Keratinocyte (primary cell): ENCODE data around the gene CLCN2. TPM values are rescaled to one million over a fixed set of nuclear protein-coding genes. Genes with fewer than 3 reads are reported as not detected.

ENCODE experiments used
- DNase-seq: peaks from one replicate; pipeline ENCODE4 v3.0.0-alpha.2; 2011; ENCODE audit warnings: low read depth, missing footprints, low spot score
- FAIRE-seq: peaks from 2 replicates; lab custom pipeline; 2011; peaks lifted over from hg19 to GRCh38; lab: Jason Lieb, UNC
- H2AFZ ChIP-seq: 2 replicates; pipeline ENCODE4 v1.6.0; 2012; ENCODE audit warnings: low read length, control low read depth, inconsistent platforms; ENCODE audit not compliant: control insufficient read depth
- H3K27ac ChIP-seq: 2 replicates; pipeline ENCODE4 v1.5.1; 2011; ENCODE audit warnings: low read length; ENCODE audit not compliant: control insufficient read depth, insufficient read depth
- H3K27me3 ChIP-seq: 3 replicates; pipeline ENCODE4 v1.6.0; 2011; ENCODE audit warnings: low read length; ENCODE audit not compliant: control insufficient read depth, insufficient read depth; ENCODE audit errors: extremely low read depth
- H3K36me3 ChIP-seq, 2 experiments: 2 replicates in 1 of 2; 3 replicates in 1 of 2; pipeline ENCODE4 v1.5.1; 2011; ENCODE audit warnings: low read length in 2 of 2, mild to moderate bottlenecking in 1 of 2; ENCODE audit not compliant: control insufficient read depth in 2 of 2, insufficient read depth in 2 of 2; ENCODE audit errors: extremely low read depth in 1 of 2
- H3K4me1 ChIP-seq: 3 replicates; pipeline ENCODE4 v1.5.1; 2011; ENCODE audit warnings: low read length; ENCODE audit not compliant: control insufficient read depth, insufficient read depth; ENCODE audit errors: extremely low read depth
- H3K4me2 ChIP-seq: 3 replicates; pipeline ENCODE4 v1.6.0; 2011; ENCODE audit warnings: low read depth, low read length; ENCODE audit not compliant: control insufficient read depth, insufficient read depth; ENCODE audit errors: extremely low read depth
- H3K4me3 ChIP-seq, 3 experiments: fragments of 200-600 bp in 1 of 3; sonication (generic) in 1 of 3; 2 replicates in 2 of 3; 3 replicates in 1 of 3; pipeline ENCODE4 v1.5.1; 2011 to 2016; ENCODE audit warnings: low read length in 3 of 3, mild to moderate bottlenecking in 3 of 3, control low read depth in 2 of 3, inconsistent platforms in 1 of 3, low read depth in 1 of 3, mixed read lengths in 1 of 3, mixed run types in 1 of 3, moderate library complexity in 1 of 3; ENCODE audit not compliant: control insufficient read depth in 2 of 3, insufficient read depth in 2 of 3; ENCODE audit errors: extremely low read depth in 1 of 3
- H3K79me2 ChIP-seq: 2 replicates; pipeline ENCODE4 v1.6.0; 2012; ENCODE audit warnings: low read length; ENCODE audit not compliant: control insufficient read depth, insufficient read depth
- H3K9ac ChIP-seq: 3 replicates; pipeline ENCODE4 v1.6.0; 2011; ENCODE audit warnings: low read length; ENCODE audit not compliant: control insufficient read depth, insufficient read depth; ENCODE audit errors: extremely low read depth
- H3K9me1 ChIP-seq: 3 replicates; pipeline ENCODE4 v1.6.0; 2011; ENCODE audit warnings: low read length; ENCODE audit not compliant: control insufficient read depth, insufficient read depth; ENCODE audit errors: extremely low read depth
- H3K9me3 ChIP-seq: 2 replicates; pipeline ENCODE4 v1.5.1; 2012; ENCODE audit warnings: low read depth, low read length; ENCODE audit not compliant: control insufficient read depth
- H4K20me1 ChIP-seq: 3 replicates; pipeline ENCODE4 v1.6.0; 2011; ENCODE audit warnings: low read length; ENCODE audit not compliant: control insufficient read depth, insufficient read depth; ENCODE audit errors: extremely low read depth
- EZH2 ChIP-seq: IDR thresholded peaks from one replicate; pipeline ENCODE4 v1.6.1; 2012; ENCODE audit warnings: inconsistent platforms, mild to moderate bottlenecking, low read length, moderate library complexity
- dilution Hi-C: fragments of 300-500 bp; cut with MboI; formaldehyde crosslinking; loops from one replicate; pipeline ENCODE4 v1.7.0; 2020; ENCODE audit warnings: low sequenced_read_pairs; ENCODE audit not compliant: extremely low pct_ligation_motif_present
- polyA plus RNA-seq, 5 experiments: library from polyadenylated mRNA; depleted of rRNA in 3 of 5; stranded (reverse) in 3 of 5; stranded (forward) in 1 of 5; unstranded in 1 of 5; fragments of >200 nt; gene quantifications; 1 replicate in 1 of 5; 2 replicates in 3 of 5; 3 replicates in 1 of 5; pipeline versions ENCODE4 v1.2.1 to v1.2.3, GENCODE V29; 2011 to 2012; ENCODE audit warnings: missing spikeins in 2 of 5, low read depth in 1 of 5, low replicate concordance in 1 of 5
- TF ChIP-seq, protein P1 (sequence below), 3 experiments: IDR thresholded peaks in 1 of 3; conservative IDR thresholded peaks in 1 of 3; optimal IDR thresholded peaks in 1 of 3; 2 replicates in 2 of 3; 3 replicates in 1 of 3; pipeline versions ENCODE3 to v1.5.1; 2011; ENCODE audit warnings: low read length in 3 of 3, mild to moderate bottlenecking in 3 of 3, moderate library complexity in 2 of 3, control low read depth in 1 of 3, inconsistent platforms in 1 of 3; ENCODE audit not compliant: insufficient read depth in 2 of 3; ENCODE audit errors: extremely low read depth in 1 of 3

The CLCN2 gene
- polyA plus RNA-seq, 1 donor (not counting 4 experiments of a cell fraction or from before 2014, with no cell fraction given): 3.1 TPM

- TF ChIP-seq EZH2: no peak
- TF ChIP-seq, protein P1, sequence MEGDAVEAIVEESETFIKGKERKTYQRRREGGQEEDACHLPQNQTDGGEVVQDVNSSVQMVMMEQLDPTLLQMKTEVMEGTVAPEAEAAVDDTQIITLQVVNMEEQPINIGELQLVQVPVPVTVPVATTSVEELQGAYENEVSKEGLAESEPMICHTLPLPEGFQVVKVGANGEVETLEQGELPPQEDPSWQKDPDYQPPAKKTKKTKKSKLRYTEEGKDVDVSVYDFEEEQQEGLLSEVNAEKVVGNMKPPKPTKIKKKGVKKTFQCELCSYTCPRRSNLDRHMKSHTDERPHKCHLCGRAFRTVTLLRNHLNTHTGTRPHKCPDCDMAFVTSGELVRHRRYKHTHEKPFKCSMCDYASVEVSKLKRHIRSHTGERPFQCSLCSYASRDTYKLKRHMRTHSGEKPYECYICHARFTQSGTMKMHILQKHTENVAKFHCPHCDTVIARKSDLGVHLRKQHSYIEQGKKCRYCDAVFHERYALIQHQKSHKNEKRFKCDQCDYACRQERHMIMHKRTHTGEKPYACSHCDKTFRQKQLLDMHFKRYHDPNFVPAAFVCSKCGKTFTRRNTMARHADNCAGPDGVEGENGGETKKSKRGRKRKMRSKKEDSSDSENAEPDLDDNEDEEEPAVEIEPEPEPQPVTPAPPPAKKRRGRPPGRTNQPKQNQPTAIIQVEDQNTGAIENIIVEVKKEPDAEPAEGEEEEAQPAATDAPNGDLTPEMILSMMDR (optimal IDR thresholded peaks at IDR 0.05 in 1 of 3, IDR thresholded peaks at IDR 0.05 in 1 of 3, conservative IDR thresholded peaks at IDR 0.05 in 1 of 3; ENCODE audit: extremely low read depth in 1 of 3, insufficient read depth in 2 of 3, low read length in 3 of 3): no peak
- peaks cover 76 to 83% of the 10 kb centered on the region in 2 experiments for H3K36me3 ChIP-seq
Measured at GRCh38 chr3:184327171-184327570, 34.2 kb downstream of the CLCN2 start.

DNA sequence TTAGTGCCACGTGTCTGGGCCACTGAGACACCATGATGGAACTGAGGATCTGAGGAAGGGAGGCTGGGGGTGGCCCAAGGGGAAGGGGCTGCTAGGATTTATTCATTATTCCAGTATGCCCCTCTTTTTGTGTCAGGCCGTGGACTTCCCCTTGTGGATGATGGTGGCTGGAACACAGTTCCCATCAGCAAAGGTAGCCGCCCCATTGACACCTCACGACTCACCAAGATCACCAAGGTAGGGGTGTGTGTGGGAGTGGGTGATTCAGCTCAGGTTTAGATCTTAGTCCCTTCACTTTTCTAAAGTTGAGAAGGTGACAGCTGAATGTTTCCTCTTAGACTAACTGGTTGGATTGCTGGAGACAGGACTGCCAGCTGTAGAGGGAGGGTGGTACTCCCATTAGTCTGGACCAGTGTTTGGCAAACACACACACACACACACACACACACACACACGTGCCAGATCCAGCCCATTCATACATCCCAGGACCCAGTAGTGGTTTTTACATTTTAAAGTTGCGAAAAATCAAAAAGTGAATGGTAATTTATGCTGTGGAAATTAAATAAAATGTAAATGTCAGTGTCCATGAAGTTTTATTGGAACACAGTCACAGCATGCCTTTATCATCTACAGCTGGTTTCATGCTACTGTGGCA, 35.6 kb downstream of the CLCN2 start:
- TF ChIP-seq, protein P1 (optimal IDR thresholded peaks at IDR 0.05 in 1 of 3, IDR thresholded peaks at IDR 0.05 in 1 of 3, conservative IDR thresholded peaks at IDR 0.05 in 1 of 3; ENCODE audit: extremely low read depth in 1 of 3, insufficient read depth in 2 of 3, low read length in 3 of 3): no peak
- no peak for TF ChIP-seq EZH2
- no peak overlapping the region for H3K9ac ChIP-seq
- no peak overlapping the region for H3K4me2 ChIP-seq
- H3K36me3 ChIP-seq: peaks cover 79 to 83% of the 10 kb centered on the region in 2 experiments
- H3K9me3 ChIP-seq: no peaks in the 10 kb centered on the region
- DNase-seq (no peak), FAIRE-seq (no peak)
- peaks cover 78% of the 10 kb centered on the region for H3K79me2 ChIP-seq
- H3K27me3 ChIP-seq: no peaks in the 10 kb centered on the region
- dilution Hi-C loops: no loop called here
- no peak overlapping the region for H3K4me3 ChIP-seq
- H3K4me1 ChIP-seq: peaks cover under 1% of the 10 kb centered on the region
- no peak overlapping the region for H3K27ac ChIP-seq
- H3K9me1 ChIP-seq: no peaks in the 10 kb centered on the region
- H2AFZ ChIP-seq: no peak overlapping the region
- H4K20me1 ChIP-seq: peaks cover 20% of the 10 kb centered on the region

More at GRCh38 chr3:184327171-184327570, 34.2 kb downstream of the CLCN2 start:
- Histone ChIP-seq H3K9me3 (no peaks in the 10 kb centered on the region), H3K27me3 (no peaks in the 10 kb centered on the region), H3K9me1 (peaks cover 2% of the 10 kb centered on the region), H3K4me3 (no peak overlapping the region), H3K4me2 (no peak overlapping the region), H4K20me1 (peaks cover 13% of the 10 kb centered on the region), H3K9ac (no peak overlapping the region), H3K27ac (no peak overlapping the region), H3K79me2 (peaks cover 65% of the 10 kb centered on the region), H2AFZ (no peak overlapping the region), H3K4me1 (peaks cover 13% of the 10 kb centered on the region)
- no peak for DNase-seq
- dilution Hi-C loops: no loop called here
- no peak for FAIRE-seq
